G401 (cell line): ENCODE measurements around the gene SCNN1G. TPM values are rescaled to one million over a fixed set of nuclear protein-coding genes. Genes with fewer than 3 reads are reported as not detected.
"Not testable (repeated sequence)": the region's sequence is repeated elsewhere in the genome, so short reads cannot be mapped to it uniquely, and the experiment has no call there.

Experiments
- DNase-seq: peaks from one replicate; pipeline ENCODE4 v3.0.0-alpha.2; 2015; ENCODE audit warnings: low spot score
- in situ Hi-C: cut with HindIII; loops from 2 replicates; pipeline ENCODE4 v1.10.0; 2016; ENCODE audit warnings: low sequenced_read_pairs, mixed read lengths
- total RNA-seq: library from RNA; depleted of rRNA; stranded (reverse); fragments of >200 nt; shearing (Covaris generic); gene quantifications from 2 replicates; pipeline ENCODE4 v1.2.3, GENCODE V29; 2014; rRNA removed

SCNN1G gene
- not detected in 2 replicates for total RNA-seq

DNA sequence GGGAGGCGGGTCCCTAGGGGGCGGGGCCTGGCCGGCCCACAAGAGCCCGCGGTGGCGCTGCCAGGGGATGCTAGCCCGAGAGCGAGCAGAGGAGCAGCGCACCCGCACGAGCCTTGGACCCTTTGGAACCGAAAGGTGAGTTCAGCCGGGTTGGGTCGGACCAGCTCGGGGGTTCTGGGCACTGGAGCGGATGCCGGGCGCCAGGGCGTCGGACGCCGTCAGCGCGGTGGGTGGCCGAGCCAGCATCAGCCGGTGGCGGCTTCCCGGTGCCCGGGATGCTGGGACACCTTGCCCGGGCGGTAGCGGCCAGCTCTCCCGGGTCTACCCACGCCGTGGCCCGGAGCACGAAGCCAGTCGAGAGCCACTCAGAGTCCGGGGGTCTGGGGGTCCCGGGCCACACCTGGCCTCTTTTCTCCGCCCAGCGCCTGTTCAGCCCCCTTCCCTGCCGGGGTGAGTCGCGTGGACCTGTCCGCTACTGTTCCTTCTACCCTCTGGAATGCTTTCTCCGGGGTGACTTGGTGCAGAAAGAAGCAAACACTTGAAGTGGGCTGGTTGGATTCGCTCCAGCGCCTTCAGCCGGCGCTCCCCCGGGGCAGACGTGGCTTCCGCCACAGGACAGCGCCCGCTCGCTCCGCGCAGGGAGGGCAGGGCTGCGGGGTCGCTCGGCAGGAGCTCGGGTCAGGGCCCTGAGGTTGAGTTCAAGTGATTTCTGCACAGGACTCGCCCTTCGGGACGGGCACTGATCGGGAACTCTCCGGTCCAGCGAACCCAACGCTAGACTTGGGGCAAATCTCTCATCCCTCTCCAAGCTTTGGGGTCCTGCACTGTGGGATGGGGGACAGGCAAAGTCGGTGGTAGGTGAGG is at the start of gene SCNN1G:
SCNN1G (plus strand) TSS at position 67 of the 864 bp plus-strand sequence. CDS start 3,527 bp downstream, outside the sequence.
- peak; percentile 32 for DNase-seq
- in situ Hi-C loops, result no loop called here

DNA sequence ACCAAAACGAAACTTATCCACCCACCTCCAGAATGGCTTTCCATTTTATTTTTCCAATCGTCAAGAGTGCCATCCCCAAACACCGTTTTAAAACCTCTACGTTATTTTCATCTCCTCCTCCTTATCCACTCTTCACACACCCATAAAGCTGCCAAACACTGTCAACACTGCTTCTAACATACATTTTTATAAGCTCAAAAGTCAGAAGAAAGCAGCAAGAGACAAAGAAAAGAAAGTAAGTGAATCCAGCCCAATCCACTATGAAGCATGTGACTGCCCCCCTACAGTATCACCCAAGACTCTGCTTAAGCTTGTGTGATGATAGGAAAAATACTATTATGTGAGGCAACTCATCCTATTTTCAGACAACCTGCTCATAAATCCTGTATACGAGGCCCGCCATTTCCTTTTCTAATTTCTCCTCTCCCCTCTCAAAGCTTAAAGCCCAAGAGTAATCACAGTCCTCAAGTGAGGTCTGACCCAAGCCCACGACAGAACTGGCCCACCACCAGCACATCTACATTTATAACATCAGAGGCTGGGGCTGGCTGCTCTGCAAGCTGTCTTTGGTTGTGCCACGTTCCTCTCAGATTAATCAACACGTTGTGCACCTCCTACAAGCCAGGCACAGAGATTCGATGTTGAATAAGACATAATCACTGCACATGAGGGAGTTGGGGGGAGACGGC is 49.6 kb upstream of the SCNN1G start:
- in situ Hi-C loops, result no loop called here
- DNase-seq, result no peak

GRCh38 chr16:23134274-23134673 is 48.3 kb upstream of the SCNN1G start:
- DNase-seq, result peak; percentile 50
- in situ Hi-C loops, result no loop called here

DNA sequence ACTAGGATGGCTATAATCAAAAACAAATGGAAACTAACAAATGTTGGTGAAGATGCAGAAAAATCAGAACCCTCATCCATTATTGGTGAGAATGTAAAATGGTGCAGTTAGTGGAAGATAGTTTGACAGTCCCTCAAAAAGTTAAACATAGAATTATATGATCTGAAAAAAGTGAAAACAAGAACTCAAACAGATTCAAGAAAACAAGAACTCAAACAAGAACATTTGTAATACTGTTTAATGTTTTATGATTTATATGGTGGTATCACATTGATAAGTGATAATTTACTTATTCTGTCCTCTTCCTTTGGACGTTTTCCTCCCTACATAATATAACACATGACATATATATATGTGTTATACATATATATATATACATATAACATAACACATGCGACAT is 45.3 kb upstream of the SCNN1G start:
- in situ Hi-C loops, result no loop called here
- no peak for DNase-seq

DNA sequence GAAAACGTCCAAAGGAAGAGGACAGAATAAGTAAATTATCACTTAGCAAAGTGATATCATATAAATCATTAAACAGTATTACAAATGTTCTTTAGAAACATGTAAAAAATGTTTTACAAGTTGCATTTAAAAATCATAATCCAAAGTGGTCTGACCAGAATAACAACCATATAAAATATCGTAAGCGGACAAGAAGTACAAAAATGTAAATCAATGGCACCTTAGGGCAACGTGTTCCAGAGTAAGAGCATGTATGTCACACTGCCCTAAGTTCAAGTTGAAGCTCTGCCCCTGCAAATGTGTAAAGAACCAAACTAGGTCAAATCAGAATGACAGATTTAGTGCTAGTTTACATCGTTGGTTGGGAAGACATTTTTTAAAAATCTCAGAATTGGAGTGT is 44.7 kb upstream of the SCNN1G start:
- no peak for DNase-seq
- in situ Hi-C loops, result no loop called here

- no peak for DNase-seq
- in situ Hi-C loops, result no loop called here
Observed at GRCh38 chr16:23140107-23140506, 42.4 kb upstream of the SCNN1G start.

DNA sequence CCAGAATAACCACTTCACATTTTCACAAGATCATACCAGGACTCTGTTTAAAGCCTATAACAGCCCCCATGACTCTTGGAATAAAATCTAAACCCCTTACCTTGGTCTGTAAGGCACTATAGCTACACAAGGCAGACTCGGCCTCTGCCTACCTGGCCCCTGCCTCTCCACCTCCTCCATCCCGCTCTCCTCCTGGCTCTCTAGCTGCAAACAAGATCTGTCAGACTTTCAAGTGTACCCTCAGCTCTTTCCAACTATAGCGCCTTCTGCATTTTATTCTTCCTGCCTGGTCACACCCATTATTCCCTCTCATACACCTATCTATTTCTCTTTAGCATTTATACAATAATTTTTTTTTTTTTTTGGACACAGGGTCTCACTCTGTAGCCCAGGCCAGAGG is 41.5 kb upstream of the SCNN1G start:
- in situ Hi-C loops, result no loop called here
- DNase-seq, result no peak

DNA sequence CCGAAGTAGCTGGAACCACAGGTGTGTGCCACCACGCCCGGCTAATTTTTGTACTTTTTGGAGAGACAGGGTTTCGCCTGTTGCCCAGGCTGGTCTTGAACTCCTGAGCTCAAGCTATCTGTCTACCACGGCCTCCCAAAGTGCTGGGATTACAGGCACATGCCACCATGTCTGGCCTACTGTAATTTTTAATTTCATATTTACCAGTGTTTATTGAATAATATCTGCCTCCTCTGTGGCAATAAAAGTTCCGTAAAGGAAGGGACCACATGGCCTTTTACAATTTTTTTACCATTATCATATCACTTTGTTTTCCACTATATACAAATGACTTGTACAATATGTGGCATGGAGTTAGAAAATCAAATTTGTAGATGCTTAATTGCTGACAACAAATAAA is 41.0 kb upstream of the SCNN1G start:
- DNase-seq, result no peak
- in situ Hi-C loops, result no loop called here

GRCh38 chr16:23141959-23142740 is 40.4 kb upstream of the SCNN1G start:
- in situ Hi-C loops, result no loop called here
- DNase-seq, result no peak

DNA sequence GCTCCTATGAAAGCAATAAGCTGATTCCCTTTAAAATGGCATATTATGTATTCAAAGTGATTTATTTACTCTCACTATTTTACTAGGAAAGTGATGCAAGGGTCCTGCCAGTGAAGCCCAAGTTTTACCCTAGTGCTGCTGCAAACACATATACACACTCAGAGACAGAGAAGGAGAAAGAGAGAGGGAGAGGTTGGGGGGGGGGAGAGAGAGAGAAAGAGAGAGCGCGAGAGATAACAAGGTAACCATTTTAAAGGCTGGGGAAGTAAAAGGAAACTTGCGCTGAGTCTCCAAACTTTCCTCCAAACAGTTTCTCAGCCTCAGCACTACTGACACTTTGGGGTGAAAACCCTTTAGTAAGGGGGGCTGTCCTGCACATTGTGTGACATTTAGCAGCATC is 39.2 kb upstream of the SCNN1G start:
- in situ Hi-C loops, result no loop called here
- DNase-seq, result no peak

- DNase-seq, in situ Hi-C loops: not testable (repeated sequence)
Observed at GRCh38 chr16:23144393-23144792, 38.2 kb upstream of the SCNN1G start.

DNA sequence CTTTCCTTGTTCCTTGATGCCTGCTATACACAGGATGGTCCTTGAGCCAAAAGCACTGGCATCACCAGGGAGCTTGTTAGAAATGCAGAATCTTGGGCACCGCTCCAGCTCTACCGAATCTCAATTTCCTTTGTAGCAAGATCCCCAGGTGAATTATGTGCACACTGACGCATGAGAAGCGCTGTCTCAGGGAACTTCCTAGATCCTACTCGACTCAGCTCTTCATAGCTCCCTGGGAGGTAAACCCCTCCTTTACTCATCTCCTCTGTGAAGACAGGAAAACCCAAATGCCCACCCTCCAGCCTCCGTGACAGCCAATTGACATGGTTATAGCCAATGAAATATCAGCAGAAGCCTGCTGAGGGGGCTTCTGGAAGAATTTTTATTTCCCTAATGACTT is 37.4 kb upstream of the SCNN1G start:
- peak; percentile 55 for DNase-seq
- in situ Hi-C loops, result no loop called here

DNA sequence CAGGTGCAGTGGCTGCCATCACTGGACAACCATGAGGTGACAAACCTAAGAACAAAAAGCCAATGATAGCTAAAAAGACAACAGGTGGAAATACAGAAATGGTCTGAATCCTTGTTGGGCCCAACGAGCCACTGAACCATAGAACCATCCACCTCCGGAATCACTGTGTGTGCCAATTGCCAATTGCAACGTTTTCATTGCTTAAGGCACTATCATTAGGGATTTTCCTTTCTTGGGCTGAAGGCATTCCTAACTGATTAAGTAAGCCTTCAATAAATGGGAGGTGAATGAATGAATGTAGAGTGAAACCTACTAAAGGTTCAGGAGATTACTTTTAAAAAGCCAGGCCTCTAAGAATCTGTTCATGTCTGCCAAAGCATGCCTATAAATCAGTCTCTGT is 36.9 kb upstream of the SCNN1G start:
- in situ Hi-C loops, result no loop called here
- DNase-seq, result no peak

DNA sequence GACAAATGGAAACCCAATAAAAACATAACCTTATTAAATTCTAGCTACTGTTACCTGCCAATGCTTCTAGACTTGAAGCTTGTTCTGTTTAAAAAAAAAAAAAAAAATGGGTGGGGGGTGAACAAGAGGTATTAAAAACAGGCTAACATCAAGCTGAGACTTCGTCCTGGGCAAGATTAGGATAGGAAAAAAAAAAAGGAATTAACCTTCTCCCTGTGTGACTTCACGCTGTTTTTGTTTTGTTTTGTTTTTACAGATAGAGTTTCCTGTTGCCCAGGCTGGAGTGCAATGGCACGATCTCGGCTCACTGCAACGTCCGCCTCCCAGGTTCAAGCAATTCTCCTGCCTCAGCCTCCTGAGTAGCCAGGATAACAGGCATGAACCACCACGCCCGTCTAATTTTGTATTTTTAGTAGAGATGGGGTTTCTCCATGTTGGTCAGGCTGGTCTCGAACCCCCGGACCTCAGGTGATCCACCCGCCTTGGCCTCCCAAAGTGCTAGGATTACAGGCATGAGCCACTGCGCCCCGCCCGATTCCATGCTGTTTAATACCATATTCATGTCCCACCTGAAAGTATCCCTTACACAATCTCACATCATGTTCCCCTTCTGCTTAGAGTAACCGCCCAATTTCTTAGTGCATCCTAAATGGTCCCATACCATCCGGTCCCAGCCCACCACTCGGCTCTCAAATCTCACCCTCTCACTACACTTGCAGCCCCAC is 35.5 kb upstream of the SCNN1G start:
- in situ Hi-C loops, result no loop called here
- no peak for DNase-seq

DNA sequence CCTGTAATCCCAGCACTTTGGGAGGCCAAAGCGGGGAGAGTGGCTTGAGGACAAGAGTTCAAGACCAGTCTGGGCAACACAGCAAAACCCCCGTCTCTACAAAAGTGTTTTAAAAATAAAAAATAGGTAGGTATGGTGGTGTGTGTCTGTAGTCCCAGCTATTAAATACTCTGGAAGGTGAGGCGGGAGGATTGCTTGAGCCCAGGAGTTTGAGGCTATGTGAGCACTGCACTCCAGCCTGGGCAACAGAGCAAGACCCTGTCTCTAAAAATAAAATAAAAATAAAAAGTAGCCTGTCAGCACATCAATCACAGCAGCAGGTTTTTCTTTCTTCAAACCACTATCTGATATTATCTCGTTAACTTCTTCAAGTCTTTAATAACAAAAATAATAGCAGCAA is 34.9 kb upstream of the SCNN1G start:
- in situ Hi-C loops, result no loop called here
- DNase-seq, result no peak

GRCh38 chr16:23148166-23148512 is 34.4 kb upstream of the SCNN1G start:
- in situ Hi-C loops, result no loop called here
- DNase-seq, result no peak

GRCh38 chr16:23148513-23149266 is 33.9 kb upstream of the SCNN1G start:
- in situ Hi-C loops, result no loop called here
- DNase-seq, result peak; percentile 57

DNA sequence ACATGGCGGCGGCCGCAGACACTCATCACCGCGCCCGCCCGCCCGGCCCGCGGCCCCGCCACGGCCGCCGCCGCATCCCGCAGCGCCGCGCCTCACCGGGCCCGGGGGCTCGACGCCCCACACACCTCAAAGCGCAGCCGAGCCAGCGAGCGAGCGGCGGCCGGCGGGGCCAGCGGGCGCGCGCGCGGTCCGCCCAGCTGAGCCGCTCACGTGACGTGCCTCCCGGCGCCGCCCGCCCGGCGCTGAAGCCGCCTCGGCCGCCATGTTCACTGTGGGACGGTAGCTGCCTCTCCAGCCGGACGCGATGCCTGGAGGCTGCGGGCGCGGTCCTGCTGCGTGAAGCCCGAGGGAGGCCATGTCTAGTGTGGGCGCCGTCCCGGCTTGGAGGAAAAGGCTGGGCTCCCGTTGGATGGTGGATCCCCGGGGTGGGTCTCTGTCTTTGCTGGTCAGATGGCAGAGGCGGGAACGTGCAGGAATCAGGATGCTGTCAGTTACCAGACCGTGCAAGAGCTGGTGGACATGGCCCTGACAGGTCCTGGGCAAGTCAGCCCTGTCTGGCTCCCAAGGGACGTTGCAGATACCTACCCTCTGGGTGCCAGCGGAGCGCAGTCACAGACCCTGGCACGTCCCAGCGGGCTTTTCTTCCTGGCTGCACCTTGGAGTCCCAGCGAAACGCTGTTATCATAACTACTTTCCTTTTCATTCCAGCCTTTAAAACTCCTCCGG is 33.1 kb upstream of the SCNN1G start, which contains the start of gene USP31:
USP31 (minus strand) TSS at position 186 of the 726 bp plus-strand sequence; CDS start at position 4, 182 bp downstream.
- in situ Hi-C loops, result no loop called here
- peak; percentile 95 for DNase-seq
